HG03039 (cell line): ENCODE results near the gene NFATC4.
"Not testable (repeated sequence)": the region's sequence is repeated elsewhere in the genome, so short reads cannot be mapped to it uniquely, and the experiment has no call there.

Experiments
- ATAC-seq: cut with Tn5 transposase; IDR thresholded peaks from one replicate; pipeline ENCODE4 v1.9.1; 2021; ENCODE audit warnings: mild to moderate bottlenecking, moderate library complexity; ENCODE audit not compliant: unreplicated experiment

The NFATC4 gene

DNA sequence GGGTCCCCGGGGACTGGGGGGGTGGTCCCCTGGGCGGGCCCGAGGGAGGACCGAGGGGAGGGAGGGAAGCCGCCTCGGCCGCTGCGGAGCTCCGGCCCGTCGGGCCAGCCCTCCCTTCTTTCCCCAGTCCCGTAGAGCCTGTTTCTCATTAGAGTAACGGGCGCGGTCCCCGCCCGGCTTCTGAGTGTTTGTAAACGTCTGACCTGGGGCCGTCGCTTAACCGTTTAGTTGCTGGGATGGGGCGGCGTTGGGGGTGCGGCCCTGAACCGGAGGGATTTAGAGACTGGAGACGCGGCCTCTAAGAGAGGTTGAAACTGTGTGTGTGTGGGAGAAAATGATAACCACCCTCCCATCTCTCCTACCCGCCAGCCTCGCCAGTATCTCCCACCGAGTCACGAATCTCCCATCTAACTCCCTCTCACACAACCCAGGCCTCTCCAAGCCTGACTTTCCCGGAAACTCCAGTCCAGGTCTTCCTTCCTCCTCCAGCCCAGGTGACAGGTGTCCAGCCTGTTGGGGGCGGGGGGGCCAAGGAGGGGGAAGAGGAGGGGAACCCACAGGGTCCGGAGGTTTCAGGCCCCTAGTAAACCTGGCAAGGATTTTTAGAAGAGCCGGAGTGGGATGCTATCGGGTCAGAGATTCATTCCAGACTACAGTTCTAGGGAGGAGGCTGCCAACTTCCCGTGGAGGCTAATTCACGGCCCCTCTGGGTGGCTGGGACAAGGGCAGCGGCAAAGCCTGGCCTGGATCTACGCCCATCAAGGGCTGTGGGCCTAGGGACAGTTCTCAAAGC lies 1.1 kb upstream of the NFATC4 start:
- peak; percentile 43 for ATAC-seq

GRCh38 chr14:24368212-24368561 lies 203 bp downstream of the NFATC4 start:
- no peak for ATAC-seq

DNA sequence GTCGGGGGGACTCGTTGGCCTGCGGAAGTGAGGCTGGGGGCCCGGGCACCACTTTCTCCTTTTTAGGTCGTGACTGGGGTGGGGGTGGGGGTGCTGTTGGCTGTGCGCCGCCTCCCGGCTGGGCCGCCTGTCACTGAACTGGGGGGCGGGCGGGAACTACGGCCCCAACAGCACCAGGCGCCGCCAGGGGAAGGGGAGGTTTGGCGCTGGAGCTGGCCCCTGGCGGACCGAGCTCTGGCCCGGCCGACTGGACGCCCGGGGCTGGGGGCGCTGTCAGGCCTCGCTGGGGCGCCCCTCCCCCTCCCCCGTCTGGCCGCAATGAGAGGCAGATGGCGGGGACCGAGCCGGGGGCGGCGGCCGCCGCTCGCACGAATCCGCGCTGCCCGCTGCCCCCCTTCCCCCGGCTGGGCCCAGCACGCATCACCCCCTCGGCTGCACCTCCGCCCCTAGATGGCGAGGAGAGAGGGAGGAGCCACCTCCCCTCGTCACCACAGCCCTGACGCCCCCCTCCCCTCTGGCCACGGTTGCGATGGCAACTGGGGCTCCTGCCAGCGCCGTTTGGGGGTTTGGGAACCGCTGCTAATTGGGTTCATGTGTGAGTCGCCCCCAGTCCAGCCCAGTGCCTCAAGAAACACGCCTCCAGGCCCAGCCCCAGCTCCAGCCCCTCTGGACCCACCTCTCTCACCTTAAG lies 723 bp downstream of the NFATC4 start:
- no peak for ATAC-seq

GRCh38 chr14:24369463-24369862 lies 1.5 kb downstream of the NFATC4 start:
- no peak for ATAC-seq

- no peak for ATAC-seq
Observed at GRCh38 chr14:24369907-24370687, 2.1 kb downstream of the NFATC4 start.

GRCh38 chr14:24370748-24371147 lies 2.8 kb downstream of the NFATC4 start:
- no peak for ATAC-seq

- ATAC-seq = not testable (repeated sequence)
Observed at GRCh38 chr14:24371605-24372004, 3.6 kb downstream of the NFATC4 start.

DNA sequence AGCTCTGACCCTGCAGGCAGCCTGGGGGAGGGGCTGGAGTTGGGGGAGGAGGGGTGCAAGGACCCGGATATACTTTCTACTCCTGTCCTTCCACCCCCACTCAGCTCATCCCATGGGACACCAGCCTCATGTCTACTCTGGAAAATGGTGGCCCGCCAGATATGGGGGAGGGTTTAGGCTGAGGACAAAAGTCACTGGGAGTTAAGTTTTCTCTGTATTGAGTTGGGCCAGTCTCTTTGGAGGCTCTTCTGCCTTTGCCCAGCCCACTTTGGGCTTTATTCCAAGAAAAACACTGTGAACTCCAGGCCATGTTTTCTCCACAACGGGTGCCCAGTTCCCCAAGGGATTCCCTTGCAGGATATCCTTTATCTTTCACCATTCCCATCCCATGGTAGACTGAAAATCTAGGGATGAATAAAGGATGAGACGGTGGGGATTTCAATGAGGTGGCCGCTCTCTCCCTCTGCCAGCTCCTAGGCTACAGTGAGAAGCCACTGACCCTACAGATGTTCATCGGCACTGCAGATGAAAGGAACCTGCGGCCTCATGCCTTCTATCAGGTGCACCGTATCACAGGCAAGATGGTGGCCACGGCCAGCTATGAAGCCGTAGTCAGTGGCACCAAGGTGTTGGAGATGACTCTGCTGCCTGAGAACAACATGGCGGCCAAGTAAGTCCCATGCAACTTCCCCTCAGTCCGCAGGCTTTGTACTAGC lies 4.9 kb downstream of the NFATC4 start:
- ATAC-seq = no peak

DNA sequence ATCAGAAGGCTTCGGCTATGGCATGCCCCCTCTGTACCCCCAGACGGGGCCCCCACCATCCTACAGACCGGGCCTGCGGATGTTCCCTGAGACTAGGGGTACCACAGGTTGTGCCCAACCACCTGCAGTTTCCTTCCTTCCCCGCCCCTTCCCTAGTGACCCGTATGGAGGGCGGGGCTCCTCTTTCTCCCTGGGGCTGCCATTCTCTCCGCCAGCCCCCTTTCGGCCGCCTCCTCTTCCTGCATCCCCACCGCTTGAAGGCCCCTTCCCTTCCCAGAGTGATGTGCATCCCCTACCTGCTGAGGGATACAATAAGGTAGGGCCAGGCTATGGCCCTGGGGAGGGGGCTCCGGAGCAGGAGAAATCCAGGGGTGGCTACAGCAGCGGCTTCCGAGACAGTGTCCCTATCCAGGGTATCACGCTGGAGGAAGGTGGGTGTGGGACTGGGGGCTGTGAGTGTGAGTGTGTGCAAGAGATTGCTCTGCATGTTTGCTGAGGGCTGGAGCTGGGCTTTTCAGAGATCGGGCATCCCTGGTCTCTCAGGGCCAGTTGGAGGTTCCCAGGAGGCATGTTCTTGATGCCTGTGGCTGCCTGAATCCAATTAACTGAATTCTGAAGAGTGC lies 8.6 kb downstream of the NFATC4 start:
- no peak for ATAC-seq

DNA sequence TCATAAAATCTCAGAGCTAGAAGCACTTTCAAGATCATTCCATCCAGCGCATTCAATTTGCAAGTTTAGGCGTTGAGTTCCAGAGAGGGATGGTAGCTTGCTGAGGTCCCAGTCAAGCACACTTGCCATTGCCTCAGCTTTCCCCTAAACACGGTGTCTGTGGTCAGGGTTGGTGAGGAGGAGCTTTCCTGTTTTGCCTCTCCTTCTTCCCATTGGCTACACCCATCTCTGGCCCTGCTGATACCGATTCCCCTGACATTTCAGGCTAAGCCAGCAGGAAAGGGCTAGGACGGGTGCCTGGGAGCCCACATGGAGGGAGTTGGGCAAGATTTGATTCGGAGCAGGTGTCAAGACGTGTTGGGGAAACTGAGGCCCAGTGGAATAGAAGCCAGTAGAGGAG lies 9.1 kb downstream of the NFATC4 start:
- no peak for ATAC-seq

DNA sequence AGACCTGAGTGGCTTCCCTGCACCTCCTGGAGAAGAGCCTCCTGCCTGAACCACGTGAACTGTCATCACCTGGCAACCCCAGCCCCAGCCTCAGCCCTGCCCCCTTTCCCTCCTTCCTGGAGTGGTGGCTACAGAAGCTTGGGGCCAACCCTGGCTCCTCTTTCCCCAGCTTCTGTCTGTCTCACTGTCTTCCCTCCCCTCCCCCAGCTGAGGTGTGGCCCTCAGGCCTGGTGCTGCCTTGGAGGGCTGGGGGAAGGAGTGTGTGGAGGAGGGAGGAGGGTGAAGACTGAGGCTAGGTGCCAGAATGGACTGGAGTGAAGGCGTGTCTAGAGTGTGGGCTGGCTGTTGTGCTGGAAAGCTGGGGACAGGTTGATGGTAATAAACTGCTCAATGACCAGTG lies 9.7 kb downstream of the NFATC4 start:
- ATAC-seq = no peak

DNA sequence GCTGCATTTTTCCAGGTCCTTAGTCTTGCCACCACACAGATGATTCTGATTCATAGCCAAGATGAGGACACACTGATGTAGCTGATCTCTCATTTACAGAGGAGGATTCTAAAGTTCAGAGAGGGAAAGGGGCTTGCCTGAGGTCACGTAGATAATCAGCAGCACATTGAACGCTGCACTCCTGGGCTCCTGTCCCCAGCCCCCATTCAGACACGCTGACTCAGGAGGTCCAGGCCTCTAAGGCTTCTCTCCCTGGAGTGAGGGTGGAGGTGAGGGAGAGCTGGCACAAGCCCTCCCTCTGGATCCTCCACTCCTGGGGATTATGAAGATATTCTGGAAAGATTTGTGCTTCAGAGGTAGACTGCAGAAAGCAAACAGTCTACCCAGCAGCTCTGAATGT lies 10.3 kb downstream of the NFATC4 start:
- no peak for ATAC-seq

DNA sequence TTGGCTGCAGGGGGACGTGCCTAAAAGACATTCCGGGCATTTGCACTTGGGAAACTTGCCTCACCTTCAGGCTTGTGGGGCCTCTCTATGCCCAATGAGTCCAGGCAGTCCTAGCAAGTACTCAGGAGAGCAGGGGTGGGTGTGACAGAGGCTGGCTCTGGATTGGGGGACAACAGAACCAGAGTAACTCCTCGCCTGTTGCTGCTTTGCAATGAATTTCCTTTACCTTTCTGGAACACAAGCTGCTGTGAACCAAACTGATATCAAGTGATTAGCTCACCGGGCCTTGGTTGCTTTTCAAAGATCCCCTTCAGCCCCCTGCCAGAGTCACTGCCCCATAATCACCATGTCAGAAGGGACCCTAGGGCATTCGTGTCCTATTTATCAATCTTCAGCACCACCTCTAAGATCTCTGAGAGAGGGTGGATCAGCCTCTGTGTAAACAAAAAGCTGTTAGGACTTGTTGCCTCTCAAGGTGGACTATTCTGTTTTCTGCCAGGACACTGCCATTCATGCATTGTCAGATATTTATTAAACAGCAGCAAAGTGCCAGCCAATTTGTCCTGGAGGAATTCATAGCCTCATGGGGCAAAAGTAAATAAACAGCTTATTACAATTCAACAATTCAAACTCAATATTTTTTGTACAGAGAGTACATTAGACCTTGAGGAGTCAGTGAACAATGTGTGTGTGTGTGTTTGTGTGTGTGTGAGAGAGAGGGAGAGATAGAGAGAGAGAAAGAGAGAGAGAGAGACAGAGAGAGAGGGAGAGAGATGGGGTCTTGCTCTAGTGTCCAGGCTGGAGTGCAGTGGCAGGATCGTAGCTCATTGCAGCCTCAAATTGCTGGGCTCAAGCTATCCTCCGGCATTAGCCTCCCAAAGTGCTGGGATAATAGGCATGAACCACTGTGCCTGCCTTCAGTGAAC lies 11.3 kb downstream of the NFATC4 start:
- ATAC-seq = no peak

GRCh38 chr14:24379907-24380730 lies 12.1 kb downstream of the NFATC4 start:
- ATAC-seq = no peak

GRCh38 chr14:24381363-24382063 lies 13.5 kb downstream of the NFATC4 start:
- no peak for ATAC-seq

GRCh38 chr14:24382064-24382371 lies 14.0 kb downstream of the NFATC4 start:
- ATAC-seq = no peak

- no peak for ATAC-seq
Observed at GRCh38 chr14:24384169-24384568, 16.2 kb downstream of the NFATC4 start.

DNA sequence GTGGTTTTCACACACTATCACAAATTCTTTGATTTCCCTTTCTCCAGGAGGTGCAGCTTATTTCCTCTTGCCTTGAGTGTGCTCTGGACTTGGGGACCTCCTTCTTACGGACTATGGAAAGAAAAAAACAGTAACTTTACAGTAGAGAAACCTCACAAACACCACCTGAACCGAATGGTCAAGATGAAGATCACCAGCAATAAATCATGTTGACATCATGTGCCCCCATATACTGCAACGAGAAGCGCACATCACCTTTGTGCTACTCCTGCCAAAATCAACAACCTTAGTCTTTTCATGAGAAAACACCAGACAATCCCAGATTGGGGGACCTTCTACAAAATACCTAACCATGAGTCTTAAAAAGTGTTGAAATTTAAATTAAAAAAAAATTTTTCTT lies 17.5 kb downstream of the NFATC4 start:
- no peak for ATAC-seq

- ATAC-seq = no peak
Observed at GRCh38 chr14:24387009-24387345, 19.0 kb downstream of the NFATC4 start.
